H9 (cell line): Measurements from ENCODE around the gene TBC1D23. TPM values are rescaled to one million over a fixed set of nuclear protein-coding genes. Genes with fewer than 3 reads are reported as not detected.

Source experiments
- DNase-seq: peaks from one replicate; pipeline ENCODE4 v3.0.0-alpha.2; 2017
- H2AFZ ChIP-seq: one replicate; pipeline ENCODE4 v1.6.1; 2013; ENCODE audit warnings: mild to moderate bottlenecking, low read length, control low read depth, moderate library complexity
- H2AK5ac ChIP-seq: 2 replicates; pipeline ENCODE4 v1.6.1; 2013; ENCODE audit warnings: low read length, control low read depth, mixed read lengths; ENCODE audit not compliant: insufficient read length
- H2BK120ac ChIP-seq: one replicate; pipeline ENCODE4 v1.6.1; 2013; ENCODE audit warnings: low read depth, mild to moderate bottlenecking, low read length, control low read depth, inconsistent platforms; ENCODE audit not compliant: poor library complexity, severe bottlenecking
- H2BK12ac ChIP-seq: 2 replicates; pipeline ENCODE4 v1.6.1; 2013; ENCODE audit warnings: low read length, control low read depth, mixed read lengths, low read depth; ENCODE audit not compliant: insufficient read length
- H2BK15ac ChIP-seq: 2 replicates; pipeline ENCODE4 v1.6.1; 2013; ENCODE audit warnings: low read depth, low read length, control low read depth
- H2BK20ac ChIP-seq: one replicate; pipeline ENCODE4 v1.6.1; 2013; ENCODE audit warnings: low read depth, mild to moderate bottlenecking, low read length, control low read depth, inconsistent platforms; ENCODE audit not compliant: poor library complexity, severe bottlenecking
- H2BK5ac ChIP-seq: 2 replicates; pipeline ENCODE4 v1.6.1; 2013; ENCODE audit warnings: low read length, control low read depth, mixed read lengths; ENCODE audit not compliant: insufficient read length
- H3K14ac ChIP-seq: 2 replicates; pipeline ENCODE4 v1.6.1; 2013; ENCODE audit warnings: low read length, control low read depth; ENCODE audit not compliant: insufficient read depth
- H3K18ac ChIP-seq: 2 replicates; pipeline ENCODE4 v1.6.1; 2013; ENCODE audit warnings: low read depth, mild to moderate bottlenecking, mixed read lengths, low read length, control low read depth; ENCODE audit not compliant: insufficient read length
- H3K23ac ChIP-seq: 2 replicates; pipeline ENCODE4 v1.6.1; 2013; ENCODE audit warnings: low read length, control low read depth, mixed read lengths, low read depth; ENCODE audit not compliant: insufficient read length
- H3K23me2 ChIP-seq: 2 replicates; pipeline ENCODE4 v1.6.1; 2013; ENCODE audit warnings: low read depth, mild to moderate bottlenecking, mixed read lengths, low read length, control low read depth; ENCODE audit not compliant: insufficient read length, poor library complexity, severe bottlenecking
- H3K27ac ChIP-seq: 2 replicates; pipeline ENCODE4 v1.5.1; 2013; ENCODE audit warnings: low read length, control low read depth, mixed read lengths, low read depth; ENCODE audit not compliant: insufficient read length
- H3K27me3 ChIP-seq: 2 replicates; pipeline ENCODE4 v1.6.1; 2013; ENCODE audit warnings: low read length, control low read depth, inconsistent platforms; ENCODE audit not compliant: insufficient read depth
- H3K4ac ChIP-seq: 2 replicates; pipeline ENCODE4 v1.6.1; 2013; ENCODE audit warnings: low read depth, mild to moderate bottlenecking, control low read depth, inconsistent platforms, low read length, moderate library complexity
- H3K4me1 ChIP-seq: 2 replicates; pipeline ENCODE4 v1.6.1; 2013; ENCODE audit warnings: low read length, control low read depth, inconsistent platforms; ENCODE audit not compliant: insufficient read depth
- H3K4me2 ChIP-seq: 2 replicates; pipeline ENCODE4 v1.6.1; 2013; ENCODE audit warnings: low read length, control low read depth, mixed read lengths; ENCODE audit not compliant: insufficient read length, insufficient read depth
- H3K56ac ChIP-seq: 2 replicates; pipeline ENCODE4 v1.6.1; 2013; ENCODE audit warnings: low read depth, mild to moderate bottlenecking, mixed read lengths, low read length, control low read depth; ENCODE audit not compliant: insufficient read length
- H3K79me1 ChIP-seq: 2 replicates; pipeline ENCODE4 v1.6.1; 2013; ENCODE audit warnings: low read depth, mild to moderate bottlenecking, moderate library complexity, low read length, control low read depth, inconsistent platforms; ENCODE audit not compliant: insufficient read depth, poor library complexity, severe bottlenecking
- H3K79me2 ChIP-seq: 2 replicates; pipeline ENCODE4 v1.6.1; 2013; ENCODE audit warnings: low read length, control low read depth, inconsistent platforms; ENCODE audit not compliant: insufficient read depth
- H3K9ac ChIP-seq: 2 replicates; pipeline ENCODE4 v1.6.1; 2013; ENCODE audit warnings: low read length, control low read depth, mixed read lengths; ENCODE audit not compliant: insufficient read length; ENCODE audit errors: extremely low read depth
- H3K9me3 ChIP-seq: one replicate; pipeline ENCODE4 v1.6.1; 2013; ENCODE audit warnings: low read depth, low read length, inconsistent platforms; ENCODE audit not compliant: control insufficient read depth
- H3T11ph ChIP-seq: one replicate; pipeline ENCODE4 v1.6.1; 2013; ENCODE audit warnings: mild to moderate bottlenecking, low read length, control low read depth, inconsistent platforms
- H4K20me1 ChIP-seq: one replicate; pipeline ENCODE4 v1.6.1; 2013; ENCODE audit not compliant: control insufficient read depth, insufficient read length, insufficient read depth
- H4K5ac ChIP-seq: 2 replicates; pipeline ENCODE4 v1.6.1; 2013; ENCODE audit warnings: low read depth, mild to moderate bottlenecking, mixed read lengths, low read length, control low read depth; ENCODE audit not compliant: insufficient read length
- H4K8ac ChIP-seq: replicated peaks from 2 replicates; pipeline ENCODE4 v1.6.1; 2013; ENCODE audit warnings: low read length, control low read depth, mixed read lengths, low read depth; ENCODE audit not compliant: insufficient read length
- H4K91ac ChIP-seq: 2 replicates; pipeline ENCODE4 v1.6.1; 2013; ENCODE audit warnings: low read depth, mild to moderate bottlenecking, moderate library complexity, mixed read lengths, low read length, control low read depth; ENCODE audit not compliant: insufficient read length
- H3K27ac Mint-ChIP-seq, 3 experiments: 2 replicates in 2 of 3; 3 replicates in 1 of 3; pipeline ENCODE4 v1.8.0; 2020 to 2021; ENCODE audit warnings: mixed read lengths in 3 of 3, mild to moderate bottlenecking in 1 of 3, moderate library complexity in 1 of 3
- H3K27me3 Mint-ChIP-seq: 2 replicates; pipeline ENCODE4 v1.8.0; 2021; ENCODE audit warnings: low read depth, mild to moderate bottlenecking, moderate library complexity, mixed read lengths
- H3K36me3 Mint-ChIP-seq, 3 experiments: 2 replicates in 2 of 3; 3 replicates in 1 of 3; pipeline ENCODE4 v1.8.0; 2020 to 2021; ENCODE audit warnings: low read depth in 3 of 3, mixed read lengths in 3 of 3; ENCODE audit not compliant: insufficient read depth in 1 of 3
- H3K4me1 Mint-ChIP-seq, 2 experiments: 2 replicates each; pipeline ENCODE4 v1.8.0; 2020; ENCODE audit warnings: mixed read lengths in 2 of 2
- H3K4me3 Mint-ChIP-seq, 2 experiments: 2 replicates in 1 of 2; 3 replicates in 1 of 2; pipeline ENCODE4 v1.8.0; 2020 to 2021; ENCODE audit warnings: mild to moderate bottlenecking in 2 of 2, mixed read lengths in 2 of 2, moderate library complexity in 1 of 2
- H3K9me3 Mint-ChIP-seq, 2 experiments: 2 replicates in 1 of 2; 3 replicates in 1 of 2; pipeline ENCODE4 v1.8.0; 2020; ENCODE audit warnings: mild to moderate bottlenecking in 2 of 2, mixed read lengths in 2 of 2, moderate library complexity in 1 of 2
- WGBS: extraction: QIAGEN DNeasy Blood & Tissue Kit; methylation state at CpG from one replicate; pipeline ENCODE4 v1.1.7; 2013; ENCODE audit warnings: missing lambda C conversion rate, low lambda C conversion rate, mixed read lengths; ENCODE audit not compliant: insufficient read length; ENCODE audit errors: extremely low coverage; 5-methylcytosine and 5-hydroxymethylcytosine counted together
- total RNA-seq: library from RNA; stranded (reverse); gene quantifications from 2 replicates; pipeline ENCODE4 v1.2.1, GENCODE V29; 2021
- TF ChIP-seq, protein P1 (sequence below): fragments of 200-600 bp; sonication (generic); conservative IDR thresholded peaks from 3 replicates; pipeline ENCODE4 v1.8.0; 2021; ENCODE audit warnings: antibody characterized with exemption, mild to moderate bottlenecking

The TBC1D23 gene
- total RNA-seq, 1 experiment from 2014 or later, result 37.1 TPM

DNA sequence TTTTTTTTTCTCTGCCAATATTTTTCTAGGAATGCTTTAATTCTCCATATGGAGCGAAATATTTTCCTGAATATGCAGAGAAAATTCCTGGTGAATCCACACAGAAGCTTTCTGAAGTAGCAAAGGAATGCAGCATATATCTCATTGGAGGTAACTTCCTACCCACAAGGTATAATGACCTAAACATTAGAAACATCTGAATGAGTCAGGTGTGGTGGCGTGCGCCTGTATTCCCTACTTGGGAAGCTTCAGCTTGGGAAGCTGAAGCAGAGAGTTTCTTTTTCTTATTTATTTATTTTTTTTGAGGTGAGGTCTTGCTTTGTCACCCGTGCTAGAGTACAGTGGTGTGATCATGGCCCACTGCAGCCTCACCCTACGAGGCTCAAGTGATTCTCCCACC is 79.0 kb downstream of the TBC1D23 start:
- Histone ChIP-seq H4K91ac (no peak overlapping the region), H3K9me3 (no peaks in the 10 kb centered on the region), H3K23me2 (no peaks in the 10 kb centered on the region), H3K79me1 (no peaks in the 10 kb centered on the region), H3K56ac (no peak overlapping the region), H3K4ac (no peak overlapping the region), H3K27me3 (no peaks in the 10 kb centered on the region), H2AK5ac (no peak overlapping the region), H3T11ph (no peak overlapping the region), H3K23ac (no peak overlapping the region), H2BK15ac (no peak overlapping the region), H2BK120ac (no peak overlapping the region), H3K14ac (no peak overlapping the region), H3K4me2 (no peak overlapping the region), H3K27ac (no peak overlapping the region), H2AFZ (no peak overlapping the region), H2BK12ac (no peak overlapping the region), H3K9ac (no peak overlapping the region), H4K20me1 (no peaks in the 10 kb centered on the region), H4K5ac (no peak overlapping the region), H4K8ac (no peak overlapping the region), H3K18ac (no peak overlapping the region), H3K4me1 (no peaks in the 10 kb centered on the region), H2BK20ac (no peak overlapping the region), H3K79me2 (no peaks in the 10 kb centered on the region), H2BK5ac (no peak overlapping the region)
- peaks cover 13 to 16% of the 10 kb centered on the region in 2 experiments for H3K4me1 Mint-ChIP-seq
- WGBS, result no CpG with 5 or more reads among the region's 5 CpGs
- no peak overlapping the region for H3K27ac Mint-ChIP-seq
- DNase-seq, result no peak
- H3K36me3 Mint-ChIP-seq, result peaks cover 3 to 26% (median 19%) of the 10 kb centered on the region in 3 experiments; a peak in 6 of 7 replicates
- H3K4me3 Mint-ChIP-seq, result no peak overlapping the region
- H3K27me3 Mint-ChIP-seq, result peaks cover 4% of the 10 kb centered on the region; the same call in 1 of the 2 replicates
- no peaks in the 10 kb centered on the region for H3K9me3 Mint-ChIP-seq
- TF ChIP-seq, protein P1, sequence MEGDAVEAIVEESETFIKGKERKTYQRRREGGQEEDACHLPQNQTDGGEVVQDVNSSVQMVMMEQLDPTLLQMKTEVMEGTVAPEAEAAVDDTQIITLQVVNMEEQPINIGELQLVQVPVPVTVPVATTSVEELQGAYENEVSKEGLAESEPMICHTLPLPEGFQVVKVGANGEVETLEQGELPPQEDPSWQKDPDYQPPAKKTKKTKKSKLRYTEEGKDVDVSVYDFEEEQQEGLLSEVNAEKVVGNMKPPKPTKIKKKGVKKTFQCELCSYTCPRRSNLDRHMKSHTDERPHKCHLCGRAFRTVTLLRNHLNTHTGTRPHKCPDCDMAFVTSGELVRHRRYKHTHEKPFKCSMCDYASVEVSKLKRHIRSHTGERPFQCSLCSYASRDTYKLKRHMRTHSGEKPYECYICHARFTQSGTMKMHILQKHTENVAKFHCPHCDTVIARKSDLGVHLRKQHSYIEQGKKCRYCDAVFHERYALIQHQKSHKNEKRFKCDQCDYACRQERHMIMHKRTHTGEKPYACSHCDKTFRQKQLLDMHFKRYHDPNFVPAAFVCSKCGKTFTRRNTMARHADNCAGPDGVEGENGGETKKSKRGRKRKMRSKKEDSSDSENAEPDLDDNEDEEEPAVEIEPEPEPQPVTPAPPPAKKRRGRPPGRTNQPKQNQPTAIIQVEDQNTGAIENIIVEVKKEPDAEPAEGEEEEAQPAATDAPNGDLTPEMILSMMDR, result no peak
